Measurements from ENCODE around the gene LRRC8B. TPM values are rescaled to one million over a fixed set of nuclear protein-coding genes. Genes with fewer than 3 reads are reported as not detected.

LRRC8B gene
- total and polyA plus RNA-seq, 2 of the 8 experiments (the other 6 are each of a cell fraction or from before 2014, with no cell fraction given), result 18.4 to 29.2 TPM

- Histone ChIP-seq H4K91ac (replicated peaks; ENCODE audit: insufficient read length, low read length) (no peak overlapping the region), H3K23ac (ENCODE audit: insufficient read length) (no peak overlapping the region), H2BK5ac (ENCODE audit: low read depth, low read length) (no peak overlapping the region), H3K79me1 (ENCODE audit: low read depth, low read length) (no peaks in the 10 kb centered on the region), H2BK15ac (ENCODE audit: low read length) (no peak overlapping the region), H3K14ac (ENCODE audit: insufficient read length) (no peak overlapping the region), H3K36me3 (ENCODE audit: control insufficient read depth in 2 of 4, insufficient read depth in 4 of 4, low read length in 3 of 4) (no peaks in the 10 kb centered on the region), H3K18ac (ENCODE audit: extremely low read depth, low read length) (no peak overlapping the region), H2AK5ac (ENCODE audit: low read depth, low read length) (no peak overlapping the region), H3K56ac (replicated peaks; ENCODE audit: insufficient read length, low read depth, low read length) (no peak overlapping the region), H4K5ac (ENCODE audit: insufficient read length, low read depth, low read length) (no peak overlapping the region), H3K79me2 (ENCODE audit: control insufficient read depth in 1 of 2, insufficient read depth in 2 of 2, low read length in 2 of 2) (no peaks in the 10 kb centered on the region), H4K8ac (ENCODE audit: extremely low read depth, insufficient read depth, low read length) (no peak overlapping the region), H3K27me3 (replicated peaks in 1 of 4; ENCODE audit: control insufficient read depth in 3 of 4, extremely low read depth in 1 of 4, insufficient read depth in 3 of 4, low read length in 3 of 4) (no peaks in the 10 kb centered on the region), H3K4me1 (replicated peaks in 1 of 4; ENCODE audit: control insufficient read depth in 3 of 4, insufficient read depth in 4 of 4, low read length in 3 of 4) (no peaks in the 10 kb centered on the region), H3K4ac (replicated peaks; ENCODE audit: insufficient read length, low read depth, low read length) (no peak overlapping the region), H3K9me3 (ENCODE audit: insufficient read depth in 2 of 2, low read depth in 1 of 2, low read length in 1 of 2) (no peaks in the 10 kb centered on the region), H4K20me1 (replicated peaks in 1 of 2; ENCODE audit: control insufficient read depth in 1 of 2, insufficient read depth in 2 of 2, low read length in 2 of 2) (no peaks in the 10 kb centered on the region), H2AFZ (ENCODE audit: low read length) (no peak overlapping the region), H2BK12ac (ENCODE audit: low read depth, low read length) (no peak overlapping the region), H3K23me2 (ENCODE audit: low read depth, low read length) (no peaks in the 10 kb centered on the region; the same call in 1 of the 2 replicates), H3K27ac (ENCODE audit: low read depth, low read length) (no peak overlapping the region), H2BK20ac (ENCODE audit: low read length) (no peak overlapping the region), H3K9ac (replicated peaks in 1 of 4; ENCODE audit: extremely low read depth in 1 of 4, low read depth in 3 of 4, low read length in 3 of 4) (no peak overlapping the region), H2BK120ac (replicated peaks; ENCODE audit: low read depth, low read length) (no peak overlapping the region), H3K4me3 (ENCODE audit: extremely low read depth in 1 of 4, insufficient read depth in 2 of 4, low read depth in 3 of 4, low read length in 4 of 4) (no peak overlapping the region), H3K4me2 (ENCODE audit: insufficient read depth in 1 of 2, low read depth in 2 of 2, low read length in 2 of 2) (no peak overlapping the region)
- ChIA-PET CTCF (ENCODE audit: partially characterized antibody) (interaction anchor here (1.2 to 2.0 kb wide), 2 partner anchors 17 to 19 kb away, joined by 4 to 5 read pairs; no protein-coding TSS in a partner anchor), POLR2A (ENCODE audit: partially characterized antibody) (no interaction called here)
- DNase-seq (ENCODE audit: low read depth in 1 of 2, low spot score in 2 of 2) (no peak), FAIRE-seq (no peak)
- 80% methylated on average over 1 of the region's 1 CpG; no CpG with 5 or more reads in 1 of the 2 experiments for WGBS, 2 experiments (ENCODE audit: extremely low coverage in 1 of 2, insufficient coverage in 1 of 2, insufficient read length in 1 of 2, insufficient replicate concordance in 2 of 2, low coverage in 1 of 2, low lambda C conversion rate in 2 of 2, missing lambda C conversion rate in 1 of 2)
- TF ChIP-seq ZNF274 (IDR thresholded peaks at IDR 0.05; ENCODE audit: borderline replicate concordance, extremely low read depth, low read length) (no peak), CBX5 (IDR thresholded peaks at IDR 0.05; ENCODE audit: low read depth, low read length) (no peak), CHD2 (IDR thresholded peaks at IDR 0.05; ENCODE audit: low read length) (no peak), SIRT6 (IDR thresholded peaks at IDR 0.05; ENCODE audit: low read length) (no peak), RNF2 (IDR thresholded peaks at IDR 0.05; ENCODE audit: borderline replicate concordance, low read depth, low read length, missing control alignments, poor library complexity, severe bottlenecking) (no peak), POU5F1 (IDR thresholded peaks at IDR 0.05; ENCODE audit: low read depth, low read length) (no peak), FOSL1 (IDR thresholded peaks at IDR 0.05; ENCODE audit: insufficient read depth, low read depth, low read length) (no peak), CEBPB (IDR thresholded peaks at IDR 0.05; ENCODE audit: low read depth, low read length) (no peak), SIN3A (conservative IDR thresholded peaks at IDR 0.05 in 1 of 2, IDR thresholded peaks at IDR 0.05 in 1 of 2; ENCODE audit: low read depth in 1 of 2, low read length in 2 of 2) (no peak), CTBP2 (IDR thresholded peaks at IDR 0.05; ENCODE audit: borderline replicate concordance, insufficient read depth, insufficient read length, low read length) (no peak), RBBP5 (IDR thresholded peaks at IDR 0.05; ENCODE audit: borderline replicate concordance, low read depth, low read length) (no peak)
Measured at GRCh38 chr1:89502895-89503294, 21.7 kb upstream of the LRRC8B start.

Measured in H1 (cell line).